ENCODE results near the gene LTBP2.

DNA sequence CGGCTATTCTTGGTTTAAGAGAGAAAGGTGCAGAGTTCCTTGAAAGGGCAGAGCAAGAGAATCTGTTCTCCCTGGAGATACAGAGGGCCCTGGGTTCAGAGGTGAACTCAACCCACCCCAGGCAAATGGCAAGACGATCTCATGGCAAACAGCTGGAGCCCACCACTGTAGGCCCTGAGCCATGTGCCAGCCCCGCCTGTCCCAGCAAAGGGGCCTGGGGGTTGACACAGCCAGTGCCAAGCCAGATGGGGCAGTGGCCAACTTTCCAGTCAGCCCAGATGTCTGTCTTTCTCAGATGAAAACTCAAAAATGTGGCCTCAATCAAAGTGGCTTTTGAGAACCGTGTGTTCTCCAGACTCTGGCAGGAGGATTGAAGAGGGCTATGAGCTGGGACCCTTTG lies 66.7 kb downstream of the LTBP2 start:
- TF ChIP-seq, protein P1, sequence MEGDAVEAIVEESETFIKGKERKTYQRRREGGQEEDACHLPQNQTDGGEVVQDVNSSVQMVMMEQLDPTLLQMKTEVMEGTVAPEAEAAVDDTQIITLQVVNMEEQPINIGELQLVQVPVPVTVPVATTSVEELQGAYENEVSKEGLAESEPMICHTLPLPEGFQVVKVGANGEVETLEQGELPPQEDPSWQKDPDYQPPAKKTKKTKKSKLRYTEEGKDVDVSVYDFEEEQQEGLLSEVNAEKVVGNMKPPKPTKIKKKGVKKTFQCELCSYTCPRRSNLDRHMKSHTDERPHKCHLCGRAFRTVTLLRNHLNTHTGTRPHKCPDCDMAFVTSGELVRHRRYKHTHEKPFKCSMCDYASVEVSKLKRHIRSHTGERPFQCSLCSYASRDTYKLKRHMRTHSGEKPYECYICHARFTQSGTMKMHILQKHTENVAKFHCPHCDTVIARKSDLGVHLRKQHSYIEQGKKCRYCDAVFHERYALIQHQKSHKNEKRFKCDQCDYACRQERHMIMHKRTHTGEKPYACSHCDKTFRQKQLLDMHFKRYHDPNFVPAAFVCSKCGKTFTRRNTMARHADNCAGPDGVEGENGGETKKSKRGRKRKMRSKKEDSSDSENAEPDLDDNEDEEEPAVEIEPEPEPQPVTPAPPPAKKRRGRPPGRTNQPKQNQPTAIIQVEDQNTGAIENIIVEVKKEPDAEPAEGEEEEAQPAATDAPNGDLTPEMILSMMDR (IDR thresholded peaks at IDR 0.05; ENCODE audit: low read length), result no peak
- TF ChIP-seq EZH2 (optimal IDR thresholded peaks at IDR 0.05; ENCODE audit: low read depth, low read length), result no peak

Data from MM.1S (cell line).